T-helper 1 cell (primary cell): ENCODE measurements around the gene ZMYM4.
A peak's percentile ranks its signal among the peaks of the same experiment; 100 is the strongest.
"Not testable (repeated sequence)": the region's sequence is repeated elsewhere in the genome, so short reads cannot be mapped to it uniquely, and the experiment has no call there.

Source experiments
- DNase-seq, 5 donors: peaks; one replicate each; pipeline ENCODE4 v3.0.0-alpha.2; 2012 to 2020
- total RNA-seq, 4 donors: gene quantifications; one replicate each; lab custom pipeline; 2026; lab: John Stamatoyannopoulos, UW

ZMYM4 gene
- 54.9 to 72.4 (median 69.4) reads per million in 4 donors for total RNA-seq

DNA sequence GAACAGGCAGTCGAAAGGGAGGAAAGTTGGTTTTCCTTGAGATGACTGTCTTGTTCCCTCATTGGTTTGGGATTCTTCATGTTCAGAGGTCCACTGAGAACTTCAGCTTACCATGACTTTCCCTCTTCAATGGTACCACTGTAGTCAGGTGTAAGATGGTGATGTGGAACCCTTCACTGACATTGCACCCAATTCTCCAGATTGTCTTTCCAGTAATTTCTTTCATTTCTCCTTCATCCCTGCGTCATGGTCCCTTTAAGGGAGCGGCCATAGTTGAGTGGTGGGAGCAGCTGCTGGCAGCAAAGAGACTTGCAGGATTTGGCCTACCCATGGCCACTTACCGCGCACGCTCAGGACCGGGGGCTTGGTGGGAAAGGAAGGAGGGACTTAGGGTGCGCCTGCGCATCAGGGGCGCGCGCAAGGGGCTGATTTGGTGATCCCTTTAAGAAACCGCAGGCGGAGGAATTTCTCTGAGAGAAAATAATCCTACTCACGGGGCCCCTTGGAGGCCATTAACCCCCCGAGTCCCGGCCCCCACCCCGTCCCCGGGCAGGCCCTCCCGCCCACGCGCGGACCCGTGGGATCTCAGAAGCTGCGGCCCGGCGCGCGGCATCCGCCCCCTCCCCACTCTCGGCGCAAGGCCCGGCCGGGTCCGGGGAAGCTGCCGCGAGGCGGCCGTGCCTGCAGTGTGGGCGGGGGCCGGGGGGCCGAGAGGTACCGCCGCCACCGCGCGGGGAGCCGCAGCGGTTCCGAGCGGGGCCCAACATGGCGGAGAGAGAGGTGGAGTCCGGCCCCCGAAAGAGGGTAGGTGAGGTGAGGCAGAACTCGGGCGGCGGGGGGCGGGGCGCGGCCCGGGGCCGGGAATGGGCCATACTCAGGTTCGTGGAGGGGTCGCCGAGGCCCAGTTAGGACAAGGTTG is at the start of gene ZMYM4:
ZMYM4 (plus strand) TSS at position 428 of the 919 bp plus-strand sequence; CDS start at position 766, 338 bp downstream.
- peak; percentile 72 to 94 (median 76) for DNase-seq

GRCh38 chr1:35220976-35221375 is 47.5 kb upstream of the ZMYM4 start:
- DNase-seq, result peak in 1 of 5 donors; percentile 10

- no peak for DNase-seq
These were observed 46.0 kb upstream of the ZMYM4 start for GRCh38 chr1:35222322-35223083.

DNA sequence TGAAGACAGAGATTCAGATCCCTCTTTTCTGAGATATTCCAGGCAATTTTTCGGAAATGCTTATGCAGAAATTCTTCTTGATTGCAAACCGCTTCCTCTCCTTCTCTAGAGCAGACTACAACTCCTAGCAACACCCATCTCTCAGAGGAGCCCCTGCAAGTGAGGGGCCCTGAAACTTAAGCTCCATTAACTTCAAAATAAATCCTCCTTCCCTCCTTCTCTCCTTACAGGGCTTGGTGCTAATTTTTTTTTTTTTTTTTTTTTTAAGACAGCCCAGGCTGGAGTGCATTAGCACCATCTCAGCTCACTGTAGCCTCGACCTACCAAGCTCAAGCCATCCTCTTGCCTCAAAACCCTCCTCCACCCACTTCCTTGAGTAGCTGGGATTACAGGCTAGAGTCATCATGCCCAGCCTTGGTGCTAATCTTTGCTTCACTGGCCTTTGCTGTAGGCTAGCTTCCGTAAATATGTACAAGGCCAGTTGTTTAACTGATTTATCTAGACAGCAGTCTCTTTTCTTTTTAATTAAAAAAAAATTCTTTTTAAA is 45.4 kb upstream of the ZMYM4 start:
- DNase-seq, result no peak

DNA sequence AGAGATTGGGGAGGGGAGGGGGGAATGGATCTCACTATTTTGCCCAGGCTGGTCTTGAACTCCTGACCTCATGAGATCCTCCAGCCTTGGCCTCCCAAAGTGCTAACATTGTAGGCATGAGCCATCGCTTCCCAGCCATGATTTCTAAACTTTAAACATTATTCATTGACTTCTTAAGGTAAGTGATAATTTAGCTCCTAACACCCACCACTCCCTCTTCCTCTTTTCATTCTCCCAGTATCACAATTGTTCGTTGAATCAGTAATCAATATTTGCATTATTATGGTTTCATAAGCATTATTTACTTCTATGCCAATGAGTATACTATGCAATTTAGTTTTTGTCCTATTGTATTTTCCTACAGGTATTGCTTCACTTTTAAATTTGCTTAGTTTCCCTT is 42.0 kb upstream of the ZMYM4 start:
- no peak for DNase-seq

- DNase-seq, result no peak
These were observed 38.7 kb upstream of the ZMYM4 start for GRCh38 chr1:35229587-35230360.

DNA sequence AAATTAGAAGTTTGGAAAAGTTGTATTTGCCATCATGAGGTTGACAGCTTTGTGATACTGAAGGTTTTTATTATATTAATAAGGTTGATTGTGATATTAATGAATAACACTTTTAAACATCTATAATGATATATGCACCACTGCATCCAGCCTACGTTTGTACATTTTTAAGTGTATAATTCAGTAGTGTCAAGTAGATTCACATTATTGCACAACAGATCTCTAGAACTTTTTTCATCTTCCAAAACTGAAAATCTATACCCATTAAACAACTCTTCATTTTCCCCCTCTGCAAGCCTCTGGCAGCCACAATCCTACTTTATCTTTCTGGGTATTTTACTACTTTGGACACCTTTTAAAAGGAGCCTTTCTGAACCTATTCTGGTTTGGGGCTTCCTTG is 37.2 kb upstream of the ZMYM4 start:
- DNase-seq, result no peak

DNA sequence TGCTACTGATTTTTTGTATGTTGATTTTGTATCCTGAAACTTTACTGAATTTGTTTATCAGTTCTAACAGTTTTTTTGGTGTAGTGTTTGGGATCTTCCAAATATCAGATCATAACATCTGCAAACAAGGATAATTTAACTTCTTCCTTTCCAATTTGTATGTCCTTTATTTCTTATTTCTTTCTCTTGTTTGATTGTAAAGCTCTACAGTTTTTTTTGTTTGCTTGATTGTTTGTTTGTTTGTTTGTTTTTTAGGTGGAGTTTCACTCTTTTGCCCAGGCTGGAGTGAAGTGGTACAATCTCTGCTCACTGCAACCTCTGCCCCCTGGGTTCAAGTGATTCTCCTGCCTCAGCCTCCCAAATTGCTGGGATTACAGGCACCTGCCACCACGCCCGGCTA is 31.7 kb upstream of the ZMYM4 start:
- DNase-seq, result not testable (repeated sequence)

GRCh38 chr1:35243691-35244090 is 24.8 kb upstream of the ZMYM4 start:
- no peak for DNase-seq

DNA sequence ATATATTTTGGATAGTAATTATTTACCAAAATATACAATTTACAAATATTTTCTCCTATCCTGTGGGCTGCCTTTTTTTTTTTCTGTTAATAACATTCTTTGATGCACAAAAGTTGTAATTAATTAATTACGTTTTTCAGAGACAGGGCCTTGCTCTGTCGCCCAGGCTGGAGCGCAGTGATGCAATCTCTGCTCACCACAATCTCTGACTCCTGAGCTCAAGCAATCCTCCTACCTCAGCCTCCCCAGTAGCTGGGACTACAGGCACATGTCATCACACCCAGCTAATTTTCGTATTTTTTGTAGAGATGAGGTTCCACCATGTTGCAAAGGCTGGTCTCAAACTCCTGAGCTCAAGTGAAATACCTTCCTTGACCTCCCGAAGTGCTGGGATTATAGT is 21.3 kb upstream of the ZMYM4 start:
- no peak for DNase-seq

- DNase-seq, result no peak
These were observed 14.6 kb upstream of the ZMYM4 start for GRCh38 chr1:35253941-35254340.

- DNase-seq, result no peak
These were observed 13.2 kb upstream of the ZMYM4 start for GRCh38 chr1:35255276-35255675.

DNA sequence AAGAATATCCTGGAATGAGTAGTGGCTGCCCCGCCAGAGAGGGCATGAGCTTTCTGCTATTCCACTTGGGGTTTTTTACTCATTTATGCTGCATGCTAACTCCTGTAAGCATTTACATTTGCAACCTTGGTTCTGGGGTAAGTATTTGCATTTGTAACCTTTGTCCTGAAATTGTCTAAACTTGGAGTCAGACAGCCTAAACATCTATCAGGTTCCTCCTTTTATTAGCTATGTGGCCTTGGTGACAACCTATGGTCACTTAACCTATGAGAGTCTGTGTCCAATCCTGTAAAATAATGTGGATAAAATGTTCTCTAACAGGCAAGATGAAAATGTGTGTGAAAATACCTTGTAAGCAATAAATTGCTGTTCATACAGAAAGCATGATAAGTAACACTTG is 8.9 kb upstream of the ZMYM4 start:
- no peak for DNase-seq

DNA sequence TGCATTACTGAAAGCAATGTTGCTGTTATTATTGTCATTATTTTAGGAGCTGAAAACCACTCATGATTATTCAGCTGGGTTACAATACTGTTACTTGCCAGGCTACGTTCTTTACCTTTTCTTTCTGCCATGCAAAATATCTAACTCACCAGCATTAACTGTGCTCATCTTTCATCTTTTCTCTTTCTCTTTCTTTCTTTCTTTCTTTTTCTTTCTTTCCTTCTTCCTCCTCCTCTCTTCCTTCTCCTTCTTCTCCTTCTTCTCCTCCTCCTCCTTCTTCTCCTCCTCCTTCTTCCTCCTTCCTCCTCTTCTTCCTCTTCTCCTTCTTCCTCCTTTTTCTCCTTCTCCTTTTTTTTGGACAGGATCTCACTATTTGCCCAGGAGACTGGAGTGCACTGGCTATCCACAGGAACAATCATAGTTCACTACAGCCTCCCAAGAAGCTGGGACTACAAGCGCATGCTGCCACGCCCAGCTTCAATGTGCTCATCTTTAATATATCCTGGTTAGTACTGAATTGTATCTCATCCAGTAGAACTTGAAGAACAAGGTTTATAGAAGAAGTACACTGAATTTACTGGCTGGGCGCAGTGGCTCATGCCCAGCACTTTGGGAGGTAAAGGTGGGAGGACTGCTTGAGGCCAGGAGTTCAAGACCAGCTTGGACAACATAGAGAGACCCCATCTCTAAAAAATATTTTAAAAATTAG is 6.9 kb upstream of the ZMYM4 start:
- no peak for DNase-seq

DNA sequence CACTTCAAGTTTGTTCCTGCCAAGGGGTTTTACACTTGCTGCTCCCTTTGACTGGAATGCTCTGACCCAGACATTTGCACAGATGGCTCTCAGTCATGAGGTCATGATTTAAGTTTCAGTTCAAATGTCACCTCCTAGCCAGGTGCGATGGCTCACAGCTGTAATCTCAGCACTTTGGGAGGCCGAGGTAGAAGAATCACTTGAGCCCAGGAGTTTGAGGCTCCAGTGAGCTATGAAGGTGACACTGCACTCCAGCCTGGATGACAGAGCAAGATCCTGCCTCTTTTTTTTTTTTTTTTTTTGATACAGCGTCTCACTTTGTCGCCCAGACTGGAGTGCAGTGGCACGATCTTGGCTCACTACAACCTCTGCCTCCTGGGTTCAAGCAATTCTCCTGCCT is 4.5 kb upstream of the ZMYM4 start:
- DNase-seq, result no peak

GRCh38 chr1:35264871-35265270 is 3.6 kb upstream of the ZMYM4 start:
- no peak for DNase-seq

GRCh38 chr1:35266306-35266705 is 2.2 kb upstream of the ZMYM4 start:
- DNase-seq, result no peak

GRCh38 chr1:35269201-35269988 is 886 bp downstream of the ZMYM4 start:
- DNase-seq, result no peak

- DNase-seq, result no peak
These were observed 1.4 kb downstream of the ZMYM4 start for GRCh38 chr1:35269989-35270289.

DNA sequence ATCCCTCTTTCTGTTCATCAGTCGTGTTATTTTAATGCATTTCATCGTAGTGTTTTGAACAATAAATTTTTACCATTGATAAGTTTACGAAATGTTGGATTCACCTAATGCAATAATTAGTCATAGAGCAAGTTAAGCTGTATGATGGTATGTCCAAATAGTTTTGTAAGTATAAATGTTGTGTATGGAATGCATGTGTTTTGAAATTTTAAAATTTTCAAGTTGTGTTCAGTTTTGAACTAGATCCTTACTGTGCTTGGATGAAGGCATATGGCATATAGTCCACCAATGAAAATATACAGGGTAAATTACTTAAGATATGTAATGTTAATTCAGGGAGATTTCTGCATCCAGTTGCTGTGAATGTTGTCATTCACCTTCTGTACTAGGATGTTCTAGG is 2.3 kb downstream of the ZMYM4 start:
- DNase-seq, result no peak

- no peak for DNase-seq
These were observed 5.7 kb downstream of the ZMYM4 start for GRCh38 chr1:35274197-35274596.
